GM18517 (cell line): ENCODE results near the gene ASCL5.

Experiments used
- ATAC-seq: cut with Tn5 transposase; IDR thresholded peaks from one replicate; pipeline ENCODE4 v1.9.1; 2021; ENCODE audit warnings: mild to moderate bottlenecking, moderate library complexity; ENCODE audit not compliant: unreplicated experiment

Gene ASCL5

GRCh38 chr1:201088901-201089525 lies 38.0 kb downstream of the ASCL5 start:
- ATAC-seq: no peak

GRCh38 chr1:201088395-201088794 lies 38.6 kb downstream of the ASCL5 start:
- ATAC-seq: no peak

GRCh38 chr1:201085902-201086735 lies 40.9 kb downstream of the ASCL5 start:
- ATAC-seq: no peak

GRCh38 chr1:201084295-201084694 lies 42.7 kb downstream of the ASCL5 start:
- ATAC-seq: no peak

GRCh38 chr1:201083741-201084140 lies 43.2 kb downstream of the ASCL5 start:
- no peak for ATAC-seq

GRCh38 chr1:201080135-201080534 lies 46.8 kb downstream of the ASCL5 start:
- ATAC-seq: no peak

GRCh38 chr1:201077736-201078135 lies 49.2 kb downstream of the ASCL5 start:
- no peak for ATAC-seq

- no peak for ATAC-seq
Measured at GRCh38 chr1:201077116-201077515, 49.9 kb downstream of the ASCL5 start.

GRCh38 chr1:201076092-201076491 lies 50.9 kb downstream of the ASCL5 start:
- no peak for ATAC-seq

- no peak for ATAC-seq
Measured at GRCh38 chr1:201074018-201074417, 53.0 kb downstream of the ASCL5 start.

- no peak for ATAC-seq
Measured at GRCh38 chr1:201072922-201073321, 54.1 kb downstream of the ASCL5 start.

GRCh38 chr1:201072149-201072548 lies 54.8 kb downstream of the ASCL5 start:
- no peak for ATAC-seq

GRCh38 chr1:201069636-201070035 lies 57.3 kb downstream of the ASCL5 start:
- ATAC-seq: no peak

GRCh38 chr1:201068976-201069375 lies 58.0 kb downstream of the ASCL5 start:
- no peak for ATAC-seq

- no peak for ATAC-seq
Measured at GRCh38 chr1:201066986-201067385, 60.0 kb downstream of the ASCL5 start.

GRCh38 chr1:201065686-201066085 lies 61.3 kb downstream of the ASCL5 start:
- no peak for ATAC-seq

GRCh38 chr1:201064806-201065205 lies 62.2 kb downstream of the ASCL5 start:
- no peak for ATAC-seq
